Activated naive CD4-positive, alpha-beta T cell treated with anti-CD3 and anti-CD28 coated beads for 36 hours (primary cell): ENCODE results near the gene PPP6R1. TPM values are rescaled to one million over a fixed set of nuclear protein-coding genes. Genes with fewer than 3 reads are reported as not detected.
"Not testable (repeated sequence)": the region's sequence is repeated elsewhere in the genome, so short reads cannot be mapped to it uniquely, and the experiment has no call there.

ENCODE experiments used
- CTCF ChIA-PET: fragments of 350-600 bp; sonication (Branson Sonifier 250); formaldehyde crosslinking; loops from one replicate; lab custom pipeline; 2021; ENCODE audit warnings: antibody characterized with exemption; lab: Charles Lee
- DNase-seq: peaks from one replicate; pipeline ENCODE4 v3.0.0-alpha.2; 2020
- H3K27ac Mint-ChIP-seq: one replicate; pipeline ENCODE4 v1.8.0; 2021; ENCODE audit warnings: mild to moderate bottlenecking, mixed read lengths
- H3K27me3 Mint-ChIP-seq: one replicate; pipeline ENCODE4 v1.8.0; 2021; ENCODE audit warnings: low read depth, mixed read lengths
- H3K36me3 Mint-ChIP-seq: one replicate; pipeline ENCODE4 v1.8.0; 2021; ENCODE audit warnings: low read depth, mixed read lengths
- H3K4me1 Mint-ChIP-seq: one replicate; pipeline ENCODE4 v1.8.0; 2021; ENCODE audit warnings: low read depth, mixed read lengths
- H3K4me3 Mint-ChIP-seq: one replicate; pipeline ENCODE4 v1.8.0; 2021; ENCODE audit warnings: mild to moderate bottlenecking, moderate library complexity, mixed read lengths
- H3K9me3 Mint-ChIP-seq: one replicate; pipeline ENCODE4 v1.8.0; 2021; ENCODE audit warnings: mixed read lengths
- intact Hi-C: fragments of 100-400 bp; cut with micrococcal nuclease; formaldehyde crosslinking; loops from one replicate; pipeline ENCODE4 v1.15.1; 2023
- total RNA-seq, 2 experiments: library from RNA; stranded (reverse); gene quantifications; one replicate each; pipeline ENCODE4 v1.2.3, GENCODE V29; 2021

Gene PPP6R1
- total RNA-seq, 2 experiments from 2014 or later, result 166 to 174 TPM

- H3K27ac Mint-ChIP-seq, result peak overlapping the region; percentile 24
- H3K9me3 Mint-ChIP-seq, result peaks cover 9% of the 10 kb centered on the region
- CTCF ChIA-PET, result no interaction called here
- H3K36me3 Mint-ChIP-seq, result peaks cover 19% of the 10 kb centered on the region
- no peak for DNase-seq
- no peaks in the 10 kb centered on the region for H3K27me3 Mint-ChIP-seq
- H3K4me3 Mint-ChIP-seq, result no peak overlapping the region
- no peaks in the 10 kb centered on the region for H3K4me1 Mint-ChIP-seq
- intact Hi-C loops, result no loop called here
These were observed 35.4 kb downstream of the PPP6R1 start for GRCh38 chr19:55223291-55224037.

- DNase-seq, result no peak
- H3K4me3 Mint-ChIP-seq, result no peak overlapping the region
- CTCF ChIA-PET, result no interaction called here
- H3K27ac Mint-ChIP-seq, result no peak overlapping the region
- peaks cover 11% of the 10 kb centered on the region for H3K36me3 Mint-ChIP-seq
- peaks cover 5% of the 10 kb centered on the region for H3K27me3 Mint-ChIP-seq
- intact Hi-C loops, result no loop called here
- H3K4me1 Mint-ChIP-seq, result peaks cover 13% of the 10 kb centered on the region
- peaks cover 9% of the 10 kb centered on the region for H3K9me3 Mint-ChIP-seq
These were observed 38.3 kb downstream of the PPP6R1 start for GRCh38 chr19:55220525-55220924.

GRCh38 chr19:55216461-55217198 is 42.2 kb downstream of the PPP6R1 start:
- Mint-ChIP-seq H3K4me3 (peak overlapping the region; percentile 50), H3K4me1 (peaks cover 13% of the 10 kb centered on the region), H3K27ac (no peak overlapping the region), H3K36me3 (peaks cover 13% of the 10 kb centered on the region), H3K27me3 (peaks cover 22% of the 10 kb centered on the region), H3K9me3 (peaks cover 15% of the 10 kb centered on the region)
- intact Hi-C loops, result loop anchor here (1.0 to 2.0 kb wide), 2 partner anchors 38 to 43 kb away; partner anchors contain the start of gene PPP6R1
- DNase-seq, result peak; percentile 79
- CTCF ChIA-PET, result interaction anchor here (1.5 kb wide), 1 partner anchor 13 kb away, joined by 4 read pairs; no protein-coding TSS in a partner anchor

- DNase-seq, result no peak
- intact Hi-C loops, result no loop called here
- peaks cover 13% of the 10 kb centered on the region for H3K4me1 Mint-ChIP-seq
- peaks cover 6% of the 10 kb centered on the region for H3K9me3 Mint-ChIP-seq
- H3K27ac Mint-ChIP-seq, result no peak overlapping the region
- H3K4me3 Mint-ChIP-seq, result no peak overlapping the region
- peaks cover 5% of the 10 kb centered on the region for H3K36me3 Mint-ChIP-seq
- peaks cover 30% of the 10 kb centered on the region for H3K27me3 Mint-ChIP-seq
- CTCF ChIA-PET, result no interaction called here
These were observed 45.3 kb downstream of the PPP6R1 start for GRCh38 chr19:55213547-55213946.

- Mint-ChIP-seq H3K36me3 (peaks cover 5% of the 10 kb centered on the region), H3K4me1 (peaks cover 13% of the 10 kb centered on the region), H3K27ac (peak overlapping the region; percentile 2), H3K27me3 (peaks cover 30% of the 10 kb centered on the region), H3K4me3 (no peak overlapping the region), H3K9me3 (peaks cover 6% of the 10 kb centered on the region)
- CTCF ChIA-PET, result interaction anchor here (0.7 to 0.9 kb wide), 2 partner anchors 41 to 282 kb away, joined by 3 to 6 read pairs; no protein-coding TSS in a partner anchor
- intact Hi-C loops, result loop anchor here (1.0 kb wide), 2 partner anchors 171 to 206 kb away; no protein-coding TSS in a partner anchor
- peak; percentile 80 for DNase-seq
These were observed 46.4 kb downstream of the PPP6R1 start for GRCh38 chr19:55212447-55212846.

GRCh38 chr19:55209693-55210472 is 48.9 kb downstream of the PPP6R1 start:
- no peak for DNase-seq
- Mint-ChIP-seq H3K27ac (no peak overlapping the region), H3K4me1 (peaks cover 2% of the 10 kb centered on the region), H3K9me3 (peaks cover 6% of the 10 kb centered on the region), H3K36me3 (peaks cover 5% of the 10 kb centered on the region), H3K27me3 (peaks cover 39% of the 10 kb centered on the region), H3K4me3 (no peak overlapping the region)
- intact Hi-C loops, result no loop called here
- CTCF ChIA-PET, result interaction anchor here (0.6 kb wide), 2 partner anchors 52 to 384 kb away, joined by 3 to 4 read pairs; no protein-coding TSS in a partner anchor

- Mint-ChIP-seq H3K9me3 (peaks cover 6% of the 10 kb centered on the region), H3K36me3 (peaks cover 5% of the 10 kb centered on the region), H3K4me1 (peaks cover 2% of the 10 kb centered on the region), H3K27ac (no peak within 1 kb of the TSS), H3K27me3 (peaks cover 39% of the 10 kb centered on the region), H3K4me3 (no peak within 1 kb of the TSS)
- no peak for DNase-seq
- intact Hi-C loops, result no loop called here
- CTCF ChIA-PET, result interaction anchor here (0.6 kb wide), 1 partner anchor 385 kb away, joined by 4 read pairs; no protein-coding TSS in a partner anchor
These were observed 49.7 kb downstream of the PPP6R1 start, which contains the start of gene PTPRH for GRCh38 chr19:55208880-55209692. Gene PTPRH (minus strand): TSS chr19:55209501. CDS start chr19:55209433, 68 bp downstream.

- CTCF ChIA-PET, result no interaction called here
- peak; percentile 47 for DNase-seq
- intact Hi-C loops, result no loop called here
- H3K36me3 Mint-ChIP-seq, result no peaks in the 10 kb centered on the region
- H3K27ac Mint-ChIP-seq, result no peak overlapping the region
- H3K4me1 Mint-ChIP-seq, result peaks cover 2% of the 10 kb centered on the region
- no peaks in the 10 kb centered on the region for H3K9me3 Mint-ChIP-seq
- no peak overlapping the region for H3K4me3 Mint-ChIP-seq
- H3K27me3 Mint-ChIP-seq, result peaks cover 33% of the 10 kb centered on the region
These were observed 51.9 kb downstream of the PPP6R1 start for GRCh38 chr19:55206664-55207500.

GRCh38 chr19:55202199-55202598 is 56.6 kb downstream of the PPP6R1 start:
- DNase-seq, H3K36me3 Mint-ChIP-seq, intact Hi-C loops, H3K4me3 Mint-ChIP-seq, H3K4me1 Mint-ChIP-seq, H3K9me3 Mint-ChIP-seq, H3K27ac Mint-ChIP-seq: not testable (repeated sequence)
- H3K27me3 Mint-ChIP-seq, result peaks cover 36% of the 10 kb centered on the region
- CTCF ChIA-PET, result interaction anchor here (0.6 kb wide), 1 partner anchor 90 kb away, joined by 3 read pairs; no protein-coding TSS in a partner anchor

GRCh38 chr19:55199620-55200204 is 59.1 kb downstream of the PPP6R1 start:
- CTCF ChIA-PET, result no interaction called here
- Mint-ChIP-seq H3K9me3 (no peaks in the 10 kb centered on the region), H3K36me3 (no peaks in the 10 kb centered on the region), H3K27me3 (peaks cover 18% of the 10 kb centered on the region), H3K4me1 (no peaks in the 10 kb centered on the region), H3K4me3 (no peak overlapping the region), H3K27ac (no peak overlapping the region)
- DNase-seq, result no peak
- intact Hi-C loops, result no loop called here
